Endothelial cell of hepatic sinusoid (primary cell): Measurements from ENCODE around the gene TMEM165.
"Not testable (repeated sequence)": the region's sequence is repeated elsewhere in the genome, so short reads cannot be mapped to it uniquely, and the experiment has no call there.

ENCODE experiments used
- in situ Hi-C: cut with HindIII; loops from 2 replicates; pipeline ENCODE4 v1.10.0; 2017; ENCODE audit warnings: low sequenced_read_pairs

TMEM165 gene, protein sequence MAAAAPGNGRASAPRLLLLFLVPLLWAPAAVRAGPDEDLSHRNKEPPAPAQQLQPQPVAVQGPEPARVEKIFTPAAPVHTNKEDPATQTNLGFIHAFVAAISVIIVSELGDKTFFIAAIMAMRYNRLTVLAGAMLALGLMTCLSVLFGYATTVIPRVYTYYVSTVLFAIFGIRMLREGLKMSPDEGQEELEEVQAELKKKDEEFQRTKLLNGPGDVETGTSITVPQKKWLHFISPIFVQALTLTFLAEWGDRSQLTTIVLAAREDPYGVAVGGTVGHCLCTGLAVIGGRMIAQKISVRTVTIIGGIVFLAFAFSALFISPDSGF

DNA sequence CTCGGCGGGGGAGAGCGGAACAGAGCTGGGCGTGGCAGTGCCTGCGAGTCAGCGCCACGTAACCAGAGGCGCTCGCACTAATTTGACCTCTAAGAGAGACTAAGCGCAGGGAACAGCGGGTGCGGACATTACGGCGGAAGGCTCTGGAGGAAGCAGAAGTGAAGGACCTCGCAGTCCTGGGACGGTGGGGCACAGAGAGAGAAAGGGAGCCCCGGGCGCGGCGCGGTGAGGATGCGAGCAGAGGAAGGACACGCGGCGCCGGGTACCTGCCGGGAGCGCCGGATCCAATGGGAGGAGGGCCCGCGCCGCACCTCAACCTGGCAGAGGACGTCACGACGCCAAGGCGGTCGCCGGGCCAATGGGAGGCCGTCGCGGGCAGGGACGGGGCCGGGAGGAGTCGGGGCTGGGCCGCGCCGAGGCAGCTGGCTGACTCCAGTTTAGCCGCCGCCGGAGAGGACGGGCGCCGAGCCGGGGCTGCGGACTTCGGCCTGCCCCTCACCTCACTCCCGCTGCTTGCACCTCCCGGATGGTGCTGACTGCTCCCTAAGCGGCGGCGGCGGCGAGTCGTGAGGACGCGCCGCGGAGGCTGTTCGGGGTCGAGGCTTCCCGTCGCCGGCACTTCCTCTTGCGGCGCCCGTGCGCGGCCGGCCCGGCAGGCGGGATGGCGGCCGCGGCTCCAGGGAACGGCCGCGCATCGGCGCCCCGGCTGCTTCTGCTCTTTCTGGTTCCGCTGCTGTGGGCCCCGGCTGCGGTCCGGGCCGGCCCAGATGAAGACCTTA, at the start of gene TMEM165:
TMEM165 (plus strand) TSS at position 429 of the 779 bp plus-strand sequence; CDS start at position 662, 233 bp downstream.
- in situ Hi-C loops: no loop called here

DNA sequence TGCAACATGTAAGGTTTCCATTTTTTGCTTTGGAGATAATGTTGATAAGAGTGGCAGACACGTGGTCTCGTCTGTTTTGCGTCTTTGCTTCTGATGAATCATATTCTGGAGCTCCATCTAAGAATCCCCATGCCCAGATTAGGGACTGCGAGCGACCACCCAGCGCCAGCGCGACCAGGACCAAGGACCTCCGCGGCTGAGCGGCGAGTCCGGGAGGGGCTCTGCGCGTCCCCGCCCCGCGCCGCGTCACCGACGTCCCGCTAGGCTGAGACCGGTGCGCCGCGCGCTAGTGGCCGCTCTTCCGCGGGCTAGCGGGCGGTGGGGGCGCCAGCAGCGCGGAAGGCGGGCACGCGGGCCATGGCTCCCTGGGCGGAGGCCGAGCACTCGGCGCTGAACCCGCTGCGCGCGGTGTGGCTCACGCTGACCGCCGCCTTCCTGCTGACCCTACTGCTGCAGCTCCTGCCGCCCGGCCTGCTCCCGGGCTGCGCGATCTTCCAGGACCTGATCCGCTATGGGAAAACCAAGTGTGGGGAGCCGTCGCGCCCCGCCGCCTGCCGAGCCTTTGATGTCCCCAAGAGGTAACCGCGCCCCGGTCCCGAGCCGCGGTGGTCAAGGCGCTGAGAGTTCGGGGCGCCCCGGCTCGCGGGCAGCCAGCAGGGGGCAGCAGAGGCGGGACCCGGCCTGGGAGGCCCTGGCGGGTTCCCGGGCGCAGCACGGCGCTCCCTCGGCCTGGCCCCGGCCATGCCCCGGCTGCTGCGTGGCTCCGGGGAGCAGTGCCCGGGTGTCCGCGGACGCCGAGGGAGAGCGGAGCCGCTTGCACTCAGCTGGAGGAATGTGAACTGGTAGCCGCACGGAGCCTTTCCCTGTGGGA, 49.5 kb upstream of the TMEM165 start, which contains the start of gene SRD5A3:
SRD5A3 (plus strand) TSS at position 263 of the 871 bp plus-strand sequence; CDS start at position 358, 95 bp downstream.
- in situ Hi-C loops: loop anchor here (5.0 kb wide), 3 partner anchors 46 to 521 kb away; no protein-coding TSS in a partner anchor

DNA sequence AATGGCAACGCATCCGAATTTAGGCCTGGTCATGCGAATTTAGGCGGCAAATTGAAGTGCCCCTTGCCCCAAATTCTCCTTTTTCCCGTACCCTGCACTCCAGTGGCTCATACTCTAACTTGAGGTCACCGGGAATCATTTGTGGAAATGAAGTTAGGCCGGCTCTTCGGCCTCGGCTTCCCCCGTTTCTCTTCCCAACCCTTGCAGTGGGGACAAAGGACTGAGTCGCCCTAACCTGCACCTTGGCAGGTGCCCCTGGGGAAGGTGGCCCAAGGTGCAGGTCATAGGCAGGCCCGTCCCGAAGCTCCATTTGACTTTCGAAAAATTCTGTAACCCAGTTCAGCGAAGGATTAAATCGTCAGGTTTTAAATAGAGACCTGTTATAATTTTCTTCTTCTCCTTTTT, 48.9 kb upstream of the TMEM165 start:
- in situ Hi-C loops: loop anchor here (5.0 kb wide), 3 partner anchors 45 to 520 kb away; no protein-coding TSS in a partner anchor

DNA sequence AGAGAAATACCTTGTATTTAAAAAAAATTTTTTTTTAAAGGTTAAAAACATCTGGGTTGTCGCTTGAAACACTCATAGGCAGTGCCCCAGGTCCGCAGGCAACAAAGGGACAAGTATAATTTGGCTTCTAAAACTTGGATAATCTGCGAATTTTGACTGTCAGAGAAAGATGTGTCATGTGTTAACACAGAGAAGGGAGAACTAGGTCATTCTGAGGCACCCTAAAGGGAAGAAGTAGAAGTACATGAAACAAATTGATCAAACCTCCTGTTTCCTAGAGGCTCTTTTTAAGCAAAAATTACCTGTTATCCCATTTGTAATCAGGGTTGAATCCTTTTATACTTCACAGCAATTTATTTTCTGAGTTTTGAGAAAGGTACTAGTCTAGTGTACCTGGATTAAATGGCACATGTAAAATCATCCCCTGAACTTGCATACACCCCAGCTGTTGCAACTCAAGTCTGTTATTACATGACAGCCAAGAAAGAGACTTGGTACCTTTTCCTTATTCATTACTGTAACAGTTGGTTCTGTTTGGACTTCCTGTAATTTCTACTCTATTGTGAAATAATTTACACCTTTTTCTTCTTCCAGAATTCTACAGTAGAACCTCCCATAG, 48.0 kb upstream of the TMEM165 start:
- in situ Hi-C loops: loop anchor here (5.0 kb wide), 3 partner anchors 45 to 520 kb away; no protein-coding TSS in a partner anchor

DNA sequence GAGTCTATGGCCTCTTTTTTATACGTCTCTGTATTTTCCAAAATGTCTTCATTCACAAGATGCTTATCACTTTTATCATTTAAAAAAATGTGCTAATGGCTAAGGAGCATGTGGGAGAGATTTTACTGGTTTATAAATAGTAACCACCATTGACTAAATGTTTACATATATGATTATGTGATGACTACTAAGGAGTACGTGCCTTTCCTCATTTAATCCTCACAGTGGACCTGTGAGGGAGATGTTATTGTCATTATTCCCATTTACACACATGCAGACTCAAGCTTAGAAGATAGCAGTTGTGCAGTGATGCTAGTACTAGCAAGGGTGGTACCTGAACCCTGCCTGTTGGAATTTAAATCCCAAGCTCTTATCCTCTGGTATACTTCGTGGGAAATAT, 47.3 kb upstream of the TMEM165 start:
- in situ Hi-C loops: loop anchor here (5.0 kb wide), 3 partner anchors 44 to 519 kb away; no protein-coding TSS in a partner anchor

DNA sequence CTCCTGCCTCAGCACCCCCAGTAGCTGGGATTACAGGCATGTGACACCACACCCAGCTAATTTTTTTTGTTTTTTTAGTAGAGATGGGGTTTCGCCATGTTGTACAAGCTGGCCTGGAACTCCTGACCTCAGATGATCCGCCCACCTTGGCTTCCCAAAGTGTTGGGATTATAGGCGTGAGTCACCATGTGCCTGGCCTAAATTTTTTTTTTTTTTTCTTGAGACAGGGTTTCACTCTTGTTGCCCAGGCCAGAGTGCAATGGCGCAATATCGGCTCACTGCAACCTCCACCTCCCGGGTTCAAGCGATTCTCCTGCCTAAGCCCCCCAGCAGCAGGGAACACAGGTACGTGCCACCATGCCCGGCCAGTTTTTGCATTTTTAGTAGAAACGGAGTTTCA, 44.9 kb upstream of the TMEM165 start:
- in situ Hi-C loops: not testable (repeated sequence)

DNA sequence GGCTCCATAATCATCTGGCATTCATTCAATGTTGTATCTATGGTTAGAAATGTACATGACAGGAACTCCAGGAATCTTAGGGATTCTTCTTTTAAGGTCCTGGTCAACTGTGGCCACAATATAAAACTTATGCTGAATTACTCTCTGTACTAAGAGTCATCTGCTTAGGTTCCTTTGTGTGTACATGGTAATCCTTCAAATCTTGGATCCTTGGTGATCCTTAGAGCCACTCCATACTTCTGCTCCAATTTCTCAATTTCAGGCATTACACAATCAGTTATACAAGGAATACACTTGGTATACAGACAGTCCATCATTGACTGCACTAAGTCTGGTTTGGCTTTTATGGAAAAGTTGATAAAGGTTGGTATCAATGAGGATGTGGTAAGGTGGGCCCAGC, 43.9 kb upstream of the TMEM165 start:
- in situ Hi-C loops: no loop called here

DNA sequence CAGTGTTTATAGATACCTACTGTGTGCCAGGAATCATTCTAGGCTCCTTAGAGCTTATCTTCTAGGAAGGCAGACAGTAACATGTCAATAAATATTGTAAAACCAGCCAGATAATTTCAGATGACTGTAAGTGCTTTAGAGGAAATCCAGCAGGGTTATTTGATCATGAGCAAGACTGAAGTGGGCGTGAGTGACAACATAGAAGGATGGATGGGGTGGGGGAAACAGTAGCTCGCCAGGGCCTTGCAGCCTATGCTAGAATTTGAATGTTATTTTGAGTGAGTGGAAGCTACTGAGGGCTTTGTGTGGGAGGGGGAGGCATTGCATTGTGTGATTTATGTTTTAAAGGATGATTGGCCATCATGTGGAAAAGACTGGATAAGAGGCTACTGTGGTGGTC, 43.0 kb upstream of the TMEM165 start:
- in situ Hi-C loops: no loop called here

DNA sequence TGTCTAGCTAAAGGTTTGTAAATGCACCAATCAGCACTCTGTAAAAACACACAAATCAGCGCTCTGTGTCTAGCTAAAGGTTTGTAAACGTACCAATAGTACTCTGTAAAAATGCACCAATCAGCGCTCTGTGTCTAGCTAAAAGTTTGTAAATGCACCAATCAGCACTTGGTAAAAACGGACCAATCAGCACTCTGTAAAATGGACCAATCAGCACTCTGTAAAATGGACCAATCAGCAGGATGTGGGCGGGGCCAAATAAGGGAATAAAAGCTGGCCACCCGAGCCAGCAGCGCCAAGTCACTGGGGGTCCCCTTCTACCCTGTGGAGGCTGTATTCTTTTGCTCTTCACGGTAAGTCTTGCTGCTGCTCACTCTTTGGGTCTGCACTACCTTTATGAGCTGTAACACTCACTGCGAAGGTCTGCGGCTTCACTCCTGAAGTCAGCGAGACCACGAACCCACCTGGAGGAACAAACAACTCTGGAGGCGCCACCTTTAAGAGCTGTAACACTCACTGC, 42.5 kb upstream of the TMEM165 start:
- in situ Hi-C loops: not testable (repeated sequence)

DNA sequence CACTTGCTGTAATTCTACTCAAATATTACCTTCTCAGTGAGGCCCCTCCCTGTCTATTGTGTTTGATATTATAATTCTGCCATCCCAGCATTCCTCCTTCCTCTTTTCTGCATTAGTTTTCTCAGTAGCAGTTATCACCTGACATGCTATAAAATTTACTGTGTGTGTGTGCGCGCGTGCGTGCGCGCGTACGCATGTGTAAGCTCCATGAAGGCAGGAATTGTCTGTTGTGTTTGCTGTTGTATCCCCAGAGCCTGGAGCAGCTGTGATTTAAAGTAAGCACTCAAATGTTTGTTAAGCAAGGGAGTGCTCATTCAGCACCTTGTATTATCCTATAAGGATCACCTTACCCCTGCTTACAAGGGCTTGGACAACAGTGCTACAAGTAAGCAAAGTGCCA, 41.1 kb upstream of the TMEM165 start:
- in situ Hi-C loops: no loop called here

DNA sequence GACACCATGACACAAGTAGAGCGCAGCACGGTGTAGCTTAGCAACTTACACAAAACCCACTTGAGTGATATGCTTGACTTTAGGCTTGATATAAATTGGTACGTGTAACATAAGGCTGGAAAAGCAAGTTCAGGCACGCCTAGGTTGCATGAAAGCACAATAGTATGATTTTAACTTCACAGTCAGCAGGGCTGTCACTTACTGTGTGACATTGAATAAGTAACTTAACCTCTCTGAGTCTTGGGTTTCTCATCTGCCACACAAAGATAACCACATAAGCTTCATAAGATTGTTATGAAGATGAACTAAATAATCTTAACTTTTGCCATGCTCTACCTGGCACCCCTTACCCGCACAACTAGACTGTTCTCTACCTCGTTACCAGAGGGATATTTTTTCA, 40.2 kb upstream of the TMEM165 start:
- in situ Hi-C loops: no loop called here

DNA sequence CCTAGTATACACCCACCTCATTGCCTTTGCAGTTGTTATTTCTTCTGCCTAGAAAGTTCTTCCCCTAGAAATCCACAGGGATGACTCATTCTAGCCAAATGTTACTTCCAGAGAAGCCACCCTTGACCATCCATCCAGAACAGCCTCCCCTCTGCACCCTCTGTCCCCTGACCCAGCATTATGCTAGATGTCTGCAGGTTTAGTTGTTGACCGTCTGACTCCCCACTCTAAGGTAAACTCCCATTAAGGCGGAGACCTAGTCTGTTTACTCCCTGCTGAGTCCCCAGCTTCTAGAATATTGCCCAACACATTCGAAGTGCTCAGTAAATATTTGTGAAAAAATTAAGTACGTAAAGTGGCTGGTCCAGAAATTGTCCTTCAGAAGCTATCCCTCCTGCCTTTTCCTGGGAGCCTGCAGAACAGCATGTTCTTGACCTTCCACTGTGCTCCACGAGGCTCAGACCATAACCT, 38.7 kb upstream of the TMEM165 start:
- in situ Hi-C loops: no loop called here

DNA sequence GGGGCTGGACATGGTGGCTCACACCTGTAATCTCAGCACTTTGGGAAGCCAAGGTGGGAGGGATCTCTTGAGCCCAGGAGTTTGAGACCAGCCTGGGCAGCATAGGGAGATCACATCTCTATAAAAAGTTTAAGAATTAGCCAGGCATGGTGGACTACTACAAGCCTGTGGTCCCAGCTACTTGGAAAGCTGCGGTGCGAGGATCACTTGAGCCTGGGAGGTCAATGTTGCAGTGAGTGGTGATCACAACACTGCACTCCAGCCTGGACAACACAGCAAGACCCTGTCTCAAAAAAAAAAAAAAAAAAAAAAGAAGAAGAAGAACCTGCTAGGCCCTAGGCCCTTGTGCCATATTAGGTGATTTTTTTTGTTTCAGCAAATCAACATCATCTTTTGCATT, 37.5 kb upstream of the TMEM165 start:
- in situ Hi-C loops: no loop called here

DNA sequence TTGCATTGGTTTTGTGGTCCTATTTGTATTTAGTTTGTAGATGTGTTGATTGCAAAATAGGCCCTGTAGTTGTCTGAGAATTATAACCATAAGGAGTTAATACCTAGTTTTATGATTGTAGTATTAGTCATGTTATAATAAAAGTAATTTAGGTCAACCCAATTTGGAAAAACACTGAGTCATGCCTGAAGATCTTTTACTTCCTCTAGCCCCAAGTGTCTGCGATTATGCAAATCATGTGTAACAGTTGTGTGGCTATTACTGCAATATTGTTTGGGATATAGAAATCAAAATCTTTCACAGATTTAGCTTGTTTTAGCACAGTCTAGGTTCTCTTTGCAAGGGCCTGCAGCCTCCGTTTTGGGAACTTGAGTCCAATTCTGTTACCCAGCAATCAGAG, 37.1 kb upstream of the TMEM165 start:
- in situ Hi-C loops: no loop called here

DNA sequence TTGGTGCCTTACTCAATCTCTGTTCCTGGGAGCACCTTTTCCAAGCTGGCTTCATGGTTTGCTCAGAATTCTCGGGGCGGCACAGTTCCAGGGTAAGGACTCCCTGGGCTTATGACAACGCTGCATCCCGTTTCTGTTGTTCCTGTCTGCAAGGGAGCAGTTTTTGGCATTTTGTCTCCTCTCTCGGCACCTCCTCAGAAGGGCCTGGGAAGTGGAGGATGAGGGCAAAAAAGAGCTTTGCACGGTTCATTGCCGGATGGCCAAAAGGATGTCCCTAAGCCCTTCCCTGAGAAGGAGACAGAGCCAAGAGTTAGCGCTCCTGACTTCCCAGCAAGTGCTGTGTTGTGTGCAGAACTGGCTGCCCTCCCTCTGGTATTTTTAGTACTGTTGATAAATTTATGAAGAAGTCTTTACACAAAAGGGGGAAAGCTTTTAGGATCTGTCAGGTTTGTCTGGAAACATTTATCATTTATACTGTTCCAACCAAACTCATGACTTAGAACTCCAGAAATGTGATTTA, 36.3 kb upstream of the TMEM165 start:
- in situ Hi-C loops: no loop called here

DNA sequence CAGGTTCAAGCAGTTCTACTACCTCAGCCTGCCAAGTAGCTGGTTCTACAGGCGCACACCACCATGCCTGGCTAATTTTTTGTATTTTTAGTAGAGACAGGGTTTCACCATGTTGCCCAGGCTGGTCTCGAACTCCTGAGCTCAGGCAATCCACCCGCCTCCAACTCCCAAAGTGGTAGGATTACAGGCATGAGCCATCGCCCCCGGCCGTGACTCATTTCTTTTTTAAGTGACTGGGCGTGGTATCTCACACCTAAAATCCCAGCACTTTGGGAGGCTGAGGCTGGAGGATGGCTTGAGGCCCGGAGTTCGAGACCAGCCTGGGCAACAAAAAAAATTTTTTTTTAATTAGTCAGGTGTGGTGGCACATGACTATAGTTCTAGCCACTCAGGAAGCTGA, 32.8 kb upstream of the TMEM165 start:
- in situ Hi-C loops: not testable (repeated sequence)

DNA sequence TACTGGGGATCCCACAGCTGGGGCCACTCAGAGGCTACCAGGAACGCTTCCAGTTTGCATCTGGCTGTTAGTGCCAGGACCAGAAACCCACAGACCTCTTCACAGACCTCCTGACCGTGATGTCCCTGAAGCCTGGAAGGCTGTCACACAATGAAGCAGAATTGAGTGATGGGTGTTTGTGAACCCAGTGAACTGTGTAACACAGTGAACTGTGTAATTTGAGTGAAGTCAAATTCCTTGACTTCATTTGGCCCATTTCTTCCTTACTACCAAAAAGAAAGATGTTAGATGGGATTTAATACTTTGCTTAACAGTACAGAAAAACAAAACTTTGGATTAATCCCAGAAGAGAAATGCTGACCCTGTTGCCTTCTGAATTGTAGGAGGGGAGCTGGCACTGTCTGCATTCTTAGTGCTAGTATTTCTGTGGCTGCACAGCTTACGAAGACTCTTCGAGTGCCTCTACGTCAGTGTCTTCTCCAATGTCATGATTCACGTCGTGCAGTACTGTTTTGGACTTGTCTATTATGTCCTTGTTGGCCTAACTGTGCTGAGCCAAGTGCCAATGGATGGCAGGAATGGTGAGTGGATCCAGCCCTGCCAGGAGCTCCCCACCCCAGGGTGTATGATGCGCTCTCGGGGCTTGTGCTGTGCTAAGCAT, 31.9 kb upstream of the TMEM165 start:
- in situ Hi-C loops: no loop called here

DNA sequence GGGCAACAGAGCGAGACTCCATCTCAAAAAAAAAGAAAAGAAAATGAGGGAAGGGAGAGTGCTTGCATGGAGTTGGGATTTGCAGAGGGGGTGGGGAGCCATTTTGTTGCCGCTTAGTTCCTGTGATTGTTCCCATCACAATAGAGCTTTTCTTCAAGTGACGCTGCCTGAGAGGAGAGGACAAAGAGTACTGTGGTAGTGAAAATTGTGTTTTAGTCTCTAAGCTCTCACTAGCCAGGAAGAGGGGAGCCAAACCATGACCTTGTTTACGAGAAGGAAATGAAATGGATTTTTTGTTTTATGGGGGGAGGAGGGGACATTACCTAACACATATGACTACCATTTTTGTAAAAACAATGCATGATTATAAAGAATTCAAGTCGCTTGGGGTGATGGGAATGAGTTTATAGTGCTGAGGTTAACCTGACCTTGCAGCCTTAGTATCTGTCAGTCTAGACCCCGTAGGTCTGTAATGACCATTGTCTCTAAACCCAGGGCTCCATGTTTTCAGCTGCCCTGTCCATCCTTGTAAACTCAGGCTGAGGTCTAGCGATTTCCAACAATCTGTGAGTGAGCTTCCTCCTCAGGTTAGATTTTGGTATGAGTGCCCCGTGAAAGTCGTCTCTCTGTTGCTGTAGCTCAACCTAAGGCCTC, 30.9 kb upstream of the TMEM165 start:
- in situ Hi-C loops: no loop called here

DNA sequence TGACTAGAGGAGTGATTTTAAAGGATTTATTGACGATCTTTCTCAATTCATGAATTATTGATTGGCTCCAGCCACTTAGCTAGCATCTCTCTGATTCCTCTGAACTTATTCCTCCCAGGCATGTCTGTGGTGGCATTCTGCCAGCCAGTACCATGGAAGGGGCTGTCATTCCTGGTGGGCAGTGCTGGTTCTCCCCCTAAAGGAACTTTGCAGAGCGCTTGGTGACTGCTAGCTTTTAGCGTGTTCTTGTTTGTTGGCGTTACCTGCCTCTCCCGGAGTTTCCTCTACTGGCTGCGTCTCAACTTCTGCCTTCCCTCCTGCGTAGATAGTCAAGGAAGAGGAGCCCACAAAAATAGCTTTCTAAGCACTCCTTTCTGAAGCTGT, 30.4 kb upstream of the TMEM165 start:
- in situ Hi-C loops: no loop called here
